ENCODE results near the gene PHLDB3. TPM values are rescaled to one million over a fixed set of nuclear protein-coding genes. Genes with fewer than 3 reads are reported as not detected.
A peak's percentile ranks its signal among the peaks of the same experiment; 100 is the strongest.

The PHLDB3 gene
- total RNA-seq, 1 donor from 2014 or later: 3.4 TPM

GRCh38 chr19:43505941-43506340 lies 1.4 kb upstream of the PHLDB3 start:
- H3K4me3 Mint-ChIP-seq: peak overlapping the region; percentile 53
- no peak overlapping the region for H3K9ac ChIP-seq
- H3K4me3 ChIP-seq: no peak overlapping the region
- no peak for DNase-seq (ENCODE audit: low spot score)
- peaks cover 10% of the 10 kb centered on the region for H3K27me3 Mint-ChIP-seq (ENCODE audit: insufficient read depth, low read depth)
- no peaks in the 10 kb centered on the region for H3K79me2 ChIP-seq (ENCODE audit: low read depth)
- H2AFZ ChIP-seq (replicated peaks): no peak overlapping the region
- H3K4me1 ChIP-seq: peaks cover 5% of the 10 kb centered on the region
- H3K4me2 ChIP-seq: no peak overlapping the region
- H3F3A ChIP-seq (ENCODE audit: low read depth): peaks cover 22% of the 10 kb centered on the region
- H3K9me3 Mint-ChIP-seq: no peaks in the 10 kb centered on the region
- H3K27ac ChIP-seq: no peak overlapping the region
- TF ChIP-seq EZH2phosphoT487 (IDR thresholded peaks at IDR 0.05): no peak
- TF ChIP-seq EZH2 (IDR thresholded peaks at IDR 0.05): no peak
- TF ChIP-seq CTCF (IDR thresholded peaks at IDR 0.05): no peak
- H3K27ac Mint-ChIP-seq: no peak overlapping the region
- no peaks in the 10 kb centered on the region for H3K36me3 ChIP-seq
- H4K20me1 ChIP-seq (ENCODE audit: low read depth): no peaks in the 10 kb centered on the region
- H3K4me1 Mint-ChIP-seq: peaks cover 17% of the 10 kb centered on the region
- peaks cover 13% of the 10 kb centered on the region for H3K36me3 Mint-ChIP-seq
- H3K27me3 ChIP-seq: peaks cover 12% of the 10 kb centered on the region
- H3K9me3 ChIP-seq (ENCODE audit: low read depth): no peaks in the 10 kb centered on the region

- peaks cover 10% of the 10 kb centered on the region for H3K27me3 Mint-ChIP-seq (ENCODE audit: insufficient read depth, low read depth)
- Histone ChIP-seq H4K20me1 (ENCODE audit: low read depth) (no peaks in the 10 kb centered on the region), H3K9ac (no peak overlapping the region), H3K4me2 (peak overlapping the region; percentile 98), H3K79me2 (ENCODE audit: low read depth) (no peaks in the 10 kb centered on the region), H3K4me3 (peak overlapping the region; percentile 72), H3K9me3 (ENCODE audit: low read depth) (no peaks in the 10 kb centered on the region), H3K4me1 (peaks cover 5% of the 10 kb centered on the region), H3F3A (ENCODE audit: low read depth) (peaks cover 22% of the 10 kb centered on the region), H3K36me3 (no peaks in the 10 kb centered on the region), H3K27me3 (peaks cover 12% of the 10 kb centered on the region), H2AFZ (replicated peaks) (peak overlapping the region; percentile 95), H3K27ac (no peak overlapping the region)
- peaks cover 17% of the 10 kb centered on the region for H3K4me1 Mint-ChIP-seq
- no peak for TF ChIP-seq CTCF (IDR thresholded peaks at IDR 0.05)
- TF ChIP-seq EZH2 (IDR thresholded peaks at IDR 0.05): no peak
- TF ChIP-seq EZH2phosphoT487 (IDR thresholded peaks at IDR 0.05): no peak
- H3K27ac Mint-ChIP-seq: no peak overlapping the region
- no peaks in the 10 kb centered on the region for H3K9me3 Mint-ChIP-seq
- H3K36me3 Mint-ChIP-seq: peaks cover 10% of the 10 kb centered on the region
- peak overlapping the region; percentile 77 for H3K4me3 Mint-ChIP-seq
- DNase-seq (ENCODE audit: low spot score): no peak
Observed at GRCh38 chr19:43505186-43505456, 575 bp upstream of the PHLDB3 start.

- Histone ChIP-seq H2AFZ (replicated peaks) (peak overlapping the region; percentile 95), H3K4me2 (peak overlapping the region; percentile 98), H3K9ac (peak overlapping the region; percentile 15), H3K9me3 (ENCODE audit: low read depth) (no peaks in the 10 kb centered on the region), H3K4me3 (peak overlapping the region; percentile 72), H3K79me2 (ENCODE audit: low read depth) (no peaks in the 10 kb centered on the region), H3K27ac (no peak overlapping the region), H4K20me1 (ENCODE audit: low read depth) (no peaks in the 10 kb centered on the region), H3K4me1 (peaks cover 5% of the 10 kb centered on the region), H3K27me3 (peaks cover 12% of the 10 kb centered on the region), H3K36me3 (no peaks in the 10 kb centered on the region), H3F3A (ENCODE audit: low read depth) (peaks cover 22% of the 10 kb centered on the region)
- peak overlapping the region; percentile 84 for H3K4me3 Mint-ChIP-seq
- no peak overlapping the region for H3K27ac Mint-ChIP-seq
- peaks cover 17% of the 10 kb centered on the region for H3K4me1 Mint-ChIP-seq
- peaks cover 12% of the 10 kb centered on the region for H3K27me3 Mint-ChIP-seq (ENCODE audit: insufficient read depth, low read depth)
- peaks cover 7% of the 10 kb centered on the region for H3K36me3 Mint-ChIP-seq
- H3K9me3 Mint-ChIP-seq: no peaks in the 10 kb centered on the region
- peak; percentile 99 for DNase-seq (ENCODE audit: low spot score)
- TF ChIP-seq EZH2phosphoT487 (IDR thresholded peaks at IDR 0.05) (no peak), EZH2 (IDR thresholded peaks at IDR 0.05) (no peak), CTCF (IDR thresholded peaks at IDR 0.05) (peak; percentile 60)
Observed at GRCh38 chr19:43503501-43504425, 783 bp downstream of the PHLDB3 start.

Data from neural progenitor cell (in vitro differentiated cells).